Astrocyte of the spinal cord (primary cell): ENCODE results near the gene SLIT3.
A peak's percentile ranks its signal among the peaks of the same experiment; 100 is the strongest.

Experiments used
- DNase-seq: peaks from one replicate; pipeline ENCODE4 v3.0.0; 2011; ENCODE audit warnings: low read depth, low spot score
- H3K4me3 ChIP-seq: 2 replicates; pipeline ENCODE4 v1.5.1; 2011; ENCODE audit warnings: low read depth, mild to moderate bottlenecking, low read length, moderate library complexity
- in situ Hi-C: cut with HindIII; loops from 2 replicates; pipeline ENCODE4 v1.10.0; 2017; ENCODE audit warnings: low sequenced_read_pairs
- TF ChIP-seq, protein P1 (sequence below): IDR thresholded peaks from 2 replicates; pipeline ENCODE4 v1.5.1; 2012; ENCODE audit warnings: low read depth, mild to moderate bottlenecking, low read length, inconsistent platforms

The SLIT3 gene

DNA sequence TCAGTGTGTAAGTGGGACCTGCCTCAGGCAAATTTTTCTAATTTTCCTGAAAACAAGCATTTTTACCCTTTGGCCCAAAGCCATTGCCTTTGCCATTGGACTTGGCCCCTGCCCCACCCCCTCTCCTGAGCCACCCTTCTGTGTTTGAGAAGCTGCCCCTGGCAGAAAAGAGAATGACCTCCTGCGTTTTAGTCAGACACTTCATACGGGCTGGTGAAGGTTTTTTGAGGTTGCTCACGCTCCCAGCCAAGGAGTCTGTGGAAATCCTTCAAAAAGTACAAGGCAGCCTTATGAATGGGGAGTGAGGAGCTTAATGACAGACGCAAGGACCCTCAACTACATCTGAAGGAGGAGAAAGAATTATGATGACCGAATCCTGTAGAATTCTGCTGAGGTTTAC, 308.9 kb downstream of the SLIT3 start:
- in situ Hi-C loops: no loop called here
- DNase-seq: no peak
- H3K4me3 ChIP-seq: no peak overlapping the region
- TF ChIP-seq, protein P1, sequence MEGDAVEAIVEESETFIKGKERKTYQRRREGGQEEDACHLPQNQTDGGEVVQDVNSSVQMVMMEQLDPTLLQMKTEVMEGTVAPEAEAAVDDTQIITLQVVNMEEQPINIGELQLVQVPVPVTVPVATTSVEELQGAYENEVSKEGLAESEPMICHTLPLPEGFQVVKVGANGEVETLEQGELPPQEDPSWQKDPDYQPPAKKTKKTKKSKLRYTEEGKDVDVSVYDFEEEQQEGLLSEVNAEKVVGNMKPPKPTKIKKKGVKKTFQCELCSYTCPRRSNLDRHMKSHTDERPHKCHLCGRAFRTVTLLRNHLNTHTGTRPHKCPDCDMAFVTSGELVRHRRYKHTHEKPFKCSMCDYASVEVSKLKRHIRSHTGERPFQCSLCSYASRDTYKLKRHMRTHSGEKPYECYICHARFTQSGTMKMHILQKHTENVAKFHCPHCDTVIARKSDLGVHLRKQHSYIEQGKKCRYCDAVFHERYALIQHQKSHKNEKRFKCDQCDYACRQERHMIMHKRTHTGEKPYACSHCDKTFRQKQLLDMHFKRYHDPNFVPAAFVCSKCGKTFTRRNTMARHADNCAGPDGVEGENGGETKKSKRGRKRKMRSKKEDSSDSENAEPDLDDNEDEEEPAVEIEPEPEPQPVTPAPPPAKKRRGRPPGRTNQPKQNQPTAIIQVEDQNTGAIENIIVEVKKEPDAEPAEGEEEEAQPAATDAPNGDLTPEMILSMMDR: no peak

GRCh38 chr5:168991311-168991710, 309.6 kb downstream of the SLIT3 start:
- TF ChIP-seq, protein P1: no peak
- no peak overlapping the region for H3K4me3 ChIP-seq
- no peak for DNase-seq
- in situ Hi-C loops: no loop called here

DNA sequence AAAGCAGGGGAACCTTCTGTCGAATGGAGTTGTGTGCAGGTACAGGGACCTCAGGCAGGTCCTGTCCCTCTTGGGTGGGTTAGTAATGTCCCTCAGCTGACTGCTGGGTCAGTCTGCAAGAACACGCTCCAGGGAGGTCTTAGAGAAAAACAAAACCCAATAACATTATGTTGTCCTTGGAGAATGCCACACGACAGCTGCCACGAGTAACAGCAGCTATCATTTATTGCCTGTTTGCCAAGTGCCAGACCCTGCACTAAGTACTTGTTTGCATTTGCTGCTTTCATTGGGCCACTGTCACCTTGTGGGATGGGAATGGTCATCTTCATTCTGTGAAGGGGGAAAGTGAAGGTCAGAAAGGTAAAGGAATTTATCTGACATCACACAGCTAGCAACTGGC, 310.3 kb downstream of the SLIT3 start:
- TF ChIP-seq, protein P1: no peak
- in situ Hi-C loops: no loop called here
- no peak for DNase-seq
- no peak overlapping the region for H3K4me3 ChIP-seq

- in situ Hi-C loops: no loop called here
- H3K4me3 ChIP-seq: no peak overlapping the region
- no peak for DNase-seq
- TF ChIP-seq, protein P1: no peak
Observed at GRCh38 chr5:168989731-168990505, 311.0 kb downstream of the SLIT3 start.

GRCh38 chr5:168988699-168989098, 312.2 kb downstream of the SLIT3 start:
- H3K4me3 ChIP-seq: no peak overlapping the region
- TF ChIP-seq, protein P1: no peak
- no peak for DNase-seq
- in situ Hi-C loops: no loop called here

DNA sequence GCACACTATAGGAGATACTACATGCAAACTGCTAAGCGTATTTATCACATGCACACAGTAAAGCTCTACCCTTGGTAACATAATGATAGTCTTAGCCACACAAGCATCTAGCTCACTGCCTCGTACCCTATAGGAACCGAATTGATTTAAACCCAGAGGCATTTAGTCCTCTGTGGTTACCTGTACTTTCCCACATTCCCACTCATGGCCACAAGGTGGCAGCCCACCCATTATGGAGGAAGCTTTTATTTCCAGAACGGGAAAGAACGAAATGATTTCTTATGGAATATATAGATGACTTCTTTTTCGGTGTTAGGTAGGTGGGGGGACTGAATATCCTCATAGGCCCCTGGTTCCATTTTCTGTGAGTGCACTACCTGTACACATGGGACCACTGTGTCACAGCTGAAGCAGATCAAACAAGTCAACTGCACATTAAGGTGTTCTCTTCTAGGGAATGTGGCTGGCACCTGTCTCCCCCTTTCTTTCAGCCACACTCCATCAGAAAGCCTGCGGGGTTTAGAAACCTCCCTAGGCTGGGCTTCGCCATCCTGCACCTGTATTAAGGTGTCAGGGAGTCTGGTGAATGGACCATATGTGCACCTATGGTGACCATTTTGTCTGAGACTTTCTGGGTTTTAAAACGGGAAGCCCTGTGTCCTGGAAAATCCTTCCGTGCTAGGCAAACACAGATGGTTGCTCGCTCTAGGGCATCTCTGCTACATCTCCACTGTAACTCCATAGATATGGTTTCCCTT, 313.2 kb downstream of the SLIT3 start:
- peak; percentile 72 for DNase-seq
- no peak overlapping the region for H3K4me3 ChIP-seq
- in situ Hi-C loops: no loop called here
- TF ChIP-seq, protein P1: peak; percentile 88
